Spleen (tissue), 11 donors: ENCODE measurements around the gene GNG13. TPM values are rescaled to one million over a fixed set of nuclear protein-coding genes. Genes with fewer than 3 reads are reported as not detected.
A peak's percentile ranks its signal among the peaks of the same experiment; 100 is the strongest.

Source experiments
- DNase-seq: peaks from one replicate; pipeline ENCODE4 v3.0.0-alpha.2; 2020
- H3K27ac ChIP-seq, 8 donors: fragments of 200-600 bp; sonication (generic) in 7 of 8; 1 replicate in 4 of 8; 2 replicates in 4 of 8; pipeline versions ENCODE4 v1.5.0 to v1.8.0; 2016 to 2021; ENCODE audit warnings: inconsistent platforms in 4 of 8, mild to moderate bottlenecking in 4 of 8, moderate library complexity in 1 of 8
- H3K27me3 ChIP-seq, 7 donors: fragments of 200-600 bp; sonication (generic) in 6 of 7; replicated peaks in 1 of 7; 1 replicate in 4 of 7; 2 replicates in 3 of 7; pipeline versions ENCODE4 v1.5.0 to v1.8.0; 2016 to 2021; ENCODE audit warnings: inconsistent platforms in 3 of 7, mild to moderate bottlenecking in 1 of 7
- H3K36me3 ChIP-seq, 6 donors: fragments of 200-600 bp; sonication (generic) in 5 of 6; 1 replicate in 4 of 6; 2 replicates in 2 of 6; pipeline versions ENCODE4 v1.5.0 to v1.8.0; 2016 to 2021; ENCODE audit warnings: inconsistent platforms in 2 of 6
- H3K4me1 ChIP-seq, 6 donors: fragments of 200-600 bp; sonication (generic) in 5 of 6; 1 replicate in 3 of 6; 2 replicates in 3 of 6; pipeline versions ENCODE4 v1.5.0 to v1.8.0; 2016 to 2021; ENCODE audit warnings: inconsistent platforms in 3 of 6
- H3K4me3 ChIP-seq, 8 donors: fragments of 200-600 bp; sonication (generic) in 7 of 8; 1 replicate in 4 of 8; 2 replicates in 4 of 8; pipeline versions ENCODE4 v1.5.0 to v1.8.0; 2016 to 2021; ENCODE audit warnings: inconsistent platforms in 4 of 8, mild to moderate bottlenecking in 4 of 8, moderate library complexity in 2 of 8
- H3K9me3 ChIP-seq, 8 donors: fragments of 200-600 bp; sonication (generic) in 7 of 8; 1 replicate in 4 of 8; 2 replicates in 4 of 8; pipeline versions ENCODE4 v1.5.0 to v1.8.0; 2016 to 2021; ENCODE audit warnings: inconsistent platforms in 4 of 8
- CTCF ChIP-seq, 11 experiments: fragments of 200-600 bp in 7 of 11; fragments of 450-650 bp in 4 of 11; sonication (generic) in 4 of 11; IDR thresholded peaks in 8 of 11; conservative IDR thresholded peaks in 3 of 11; 1 replicate in 7 of 11; 2 replicates in 4 of 11; pipeline versions ENCODE4 v1.4.0 to v1.8.0; 2016 to 2021; ENCODE audit warnings: antibody characterized with exemption in 11 of 11, inconsistent platforms in 4 of 11, mild to moderate bottlenecking in 1 of 11
- POLR2A ChIP-seq, 3 donors: fragments of 450-650 bp; IDR thresholded peaks; one replicate each; pipeline ENCODE4 v1.5.1; 2017; ENCODE audit warnings: antibody characterized with exemption in 3 of 3, mild to moderate bottlenecking in 1 of 3
- POLR2AphosphoS5 ChIP-seq, 3 donors: sonication (generic); formaldehyde crosslinking; IDR thresholded peaks; one replicate each; pipeline ENCODE4 v1.5.1; 2017; ENCODE audit warnings: antibody characterized with exemption in 3 of 3
- WGBS, 5 donors: extraction: QIAGEN DNeasy Blood & Tissue Kit in 3 of 5; methylation state at CpG; one replicate each; pipeline versions ENCODE4 v1.1.5 to v1.1.7; 2013 to 2018; 5-methylcytosine and 5-hydroxymethylcytosine counted together
- intact Hi-C: fragments of 100-400 bp; cut with DNase I; formaldehyde crosslinking; loops from one replicate; pipeline ENCODE4 v1.15.0; 2023; ENCODE audit warnings: low total_unique reads
- polyA plus RNA-seq, 3 donors: library from polyadenylated mRNA; stranded (reverse); fragments of 200-250 nt; gene quantifications; one replicate each; pipeline ENCODE4 v1.2.1, GENCODE V29; 2013
- total RNA-seq, 7 donors: library from RNA; depleted of rRNA in 3 of 7; stranded (reverse); fragments of >200 nt in 3 of 7; fragmentation: NEBNext Ultra II Directional in 4 of 7; extraction: Animal tissue kit (Norgen Biotek cat#: 25700) in 4 of 7; gene quantifications; one replicate each; pipeline versions ENCODE4 v1.1.0 to v1.2.1, GENCODE V29; 2016 to 2021
- donor health status: healthy with polysubstance abuse.
- donor health status: DM: no; HTN: no; CAD: no; lungs with moderate emphysema.
- donor health status: DM: no; HTN: no; CAD: no.
- donor health status: Bipolar disorder and iron deficiency.
- donor health status: healthy.
- donor health status: DM: no; HTN: no; CAD: no.
- donor health status: DM: yes; HTN: yes; CAD: no.

GNG13 gene
- total and polyA plus RNA-seq, 10 donors = not detected

- H3K36me3 ChIP-seq = no peaks in the 10 kb centered on the region
- no peak overlapping the region for H3K27ac ChIP-seq
- intact Hi-C loops = no loop called here
- WGBS, 5 donors = 88 to 97% (median 93%) methylated on average over 10 of the region's 10 CpGs
- TF ChIP-seq POLR2A (IDR thresholded peaks at IDR 0.05) = no peak
- TF ChIP-seq POLR2AphosphoS5 (IDR thresholded peaks at IDR 0.05) = no peak
- no peak for TF ChIP-seq CTCF (IDR thresholded peaks at IDR 0.05 in 8 of 11, conservative IDR thresholded peaks at IDR 0.05 in 3 of 11)
- peaks cover 0 to 42% (median 0%) of the 10 kb centered on the region in 8 donors for H3K9me3 ChIP-seq
- H3K4me1 ChIP-seq = peaks cover 0 to 24% (median 10%) of the 10 kb centered on the region in 6 donors
- no peak overlapping the region for H3K4me3 ChIP-seq
- peaks cover 0 to 47% (median 0%) of the 10 kb centered on the region in 7 donors for H3K27me3 ChIP-seq
- no peak for DNase-seq
Observed at GRCh38 chr16:847151-847550, 46.6 kb upstream of the GNG13 start.

- H3K36me3 ChIP-seq = no peaks in the 10 kb centered on the region
- no peak overlapping the region for H3K27ac ChIP-seq
- intact Hi-C loops = no loop called here
- DNase-seq = no peak
- H3K27me3 ChIP-seq = peaks cover 0 to 65% (median 0%) of the 10 kb centered on the region in 7 donors
- WGBS, 5 donors = 48 to 67% (median 52%) methylated on average over 21 to 26 of the region's 26 CpGs
- H3K9me3 ChIP-seq = peaks cover 0 to 30% (median 0%) of the 10 kb centered on the region in 8 donors
- no peak for TF ChIP-seq CTCF (IDR thresholded peaks at IDR 0.05 in 8 of 11, conservative IDR thresholded peaks at IDR 0.05 in 3 of 11)
- TF ChIP-seq POLR2AphosphoS5 (IDR thresholded peaks at IDR 0.05) = peak; percentile 60 to 77 (median 62)
- H3K4me3 ChIP-seq = no peak overlapping the region
- peaks cover 0 to 41% (median 17%) of the 10 kb centered on the region in 6 donors for H3K4me1 ChIP-seq
Observed at GRCh38 chr16:845351-845745, 44.8 kb upstream of the GNG13 start.

GRCh38 chr16:844638-845350 lies 44.3 kb upstream of the GNG13 start:
- Histone ChIP-seq H3K4me1 (peaks cover 0 to 41% (median 17%) of the 10 kb centered on the region in 6 donors), H3K9me3 (peaks cover 0 to 25% (median 0%) of the 10 kb centered on the region in 8 donors), H3K4me3 (no peak overlapping the region), H3K27me3 (peaks cover 0 to 70% (median 0%) of the 10 kb centered on the region in 7 donors), H3K36me3 (no peaks in the 10 kb centered on the region), H3K27ac (no peak overlapping the region)
- intact Hi-C loops = no loop called here
- no peak for DNase-seq
- WGBS, 5 donors = 87 to 91% (median 88%) methylated on average over 42 to 48 of the region's 48 CpGs
- TF ChIP-seq POLR2AphosphoS5 (IDR thresholded peaks at IDR 0.05) (peak in 1 of 3 donors; percentile 13), CTCF (IDR thresholded peaks at IDR 0.05 in 8 of 11, conservative IDR thresholded peaks at IDR 0.05 in 3 of 11) (no peak)

GRCh38 chr16:843771-844170 lies 43.2 kb upstream of the GNG13 start:
- no peak for DNase-seq
- 72 to 84% (median 78%) methylated on average over 20 of the region's 20 CpGs for WGBS, 5 donors

More at GRCh38 chr16:843771-844170, 43.2 kb upstream of the GNG13 start:
- intact Hi-C loops = no loop called here
- Histone ChIP-seq H3K36me3 (no peaks in the 10 kb centered on the region), H3K4me3 (no peak overlapping the region), H3K27me3 (peaks cover 0 to 80% (median 0%) of the 10 kb centered on the region in 7 donors), H3K9me3 (peaks cover 0 to 16% (median 0%) of the 10 kb centered on the region in 8 donors), H3K27ac (no peak overlapping the region), H3K4me1 (peaks cover 0 to 41% (median 17%) of the 10 kb centered on the region in 6 donors)
- TF ChIP-seq POLR2A (IDR thresholded peaks at IDR 0.05) (no peak), CTCF (IDR thresholded peaks at IDR 0.05 in 8 of 11, conservative IDR thresholded peaks at IDR 0.05 in 3 of 11) (no peak), POLR2AphosphoS5 (IDR thresholded peaks at IDR 0.05) (no peak)
